Fibroblast of mammary gland (primary cell): ENCODE results near the gene MCOLN1.
A peak's percentile ranks its signal among the peaks of the same experiment; 100 is the strongest.

ENCODE experiments used
- DNase-seq: peaks from one replicate; pipeline ENCODE4 v3.0.0-alpha.2; 2010; ENCODE audit warnings: low read depth
- H3K4me3 ChIP-seq: 2 replicates; pipeline ENCODE4 v1.5.1; 2011; ENCODE audit warnings: low read depth, mild to moderate bottlenecking, low read length, moderate library complexity; ENCODE audit not compliant: control insufficient read depth
- CTCF ChIP-seq: conservative IDR thresholded peaks from 2 replicates; pipeline ENCODE4 v1.5.1; 2011; ENCODE audit warnings: low read depth, low read length, inconsistent platforms; ENCODE audit not compliant: control insufficient read depth, insufficient read depth

MCOLN1 gene

DNA sequence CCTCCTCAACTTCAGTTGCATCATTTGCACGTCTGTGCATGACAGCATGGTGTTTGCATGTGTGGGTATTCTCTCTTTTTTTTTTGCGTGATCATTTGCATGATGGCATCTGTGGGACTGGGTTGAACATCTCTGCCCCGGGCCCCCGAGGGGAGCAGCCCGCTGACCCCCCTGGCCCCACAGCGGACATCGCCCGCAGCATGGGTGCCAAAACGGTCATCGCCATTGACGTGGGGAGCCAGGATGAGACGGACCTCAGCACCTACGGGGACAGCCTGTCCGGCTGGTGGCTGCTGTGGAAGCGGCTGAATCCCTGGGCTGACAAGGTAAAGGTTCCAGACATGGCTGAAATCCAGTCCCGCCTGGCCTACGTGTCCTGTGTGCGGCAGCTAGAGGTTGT, 36.2 kb downstream of the MCOLN1 start:
- no peak for TF ChIP-seq CTCF
- no peak overlapping the region for H3K4me3 ChIP-seq
- no peak for DNase-seq

GRCh38 chr19:7559102-7559501, 36.7 kb downstream of the MCOLN1 start:
- TF ChIP-seq CTCF: no peak
- DNase-seq: peak; percentile 22
- no peak overlapping the region for H3K4me3 ChIP-seq

DNA sequence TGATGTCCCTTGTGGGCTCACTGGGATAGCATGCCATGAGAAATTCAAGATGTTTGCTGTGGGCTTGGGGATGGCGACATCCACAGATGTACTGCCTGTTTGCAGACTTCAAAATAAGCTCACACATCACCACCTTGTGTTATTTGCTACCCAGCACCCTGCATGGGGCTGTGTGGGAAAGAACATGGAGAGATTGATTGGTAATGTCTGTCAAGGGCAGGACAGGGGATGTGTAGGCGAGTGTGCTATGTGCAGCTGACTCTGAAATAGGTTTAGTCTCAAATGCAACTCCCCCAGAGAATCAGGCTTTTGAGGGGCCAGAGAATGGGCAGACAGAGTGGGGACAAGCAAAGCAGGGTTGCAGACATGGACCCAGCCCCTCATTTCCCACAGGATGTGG, 37.8 kb downstream of the MCOLN1 start:
- no peak for TF ChIP-seq CTCF
- H3K4me3 ChIP-seq: no peak overlapping the region
- no peak for DNase-seq

GRCh38 chr19:7561325-7561724, 38.9 kb downstream of the MCOLN1 start:
- no peak overlapping the region for H3K4me3 ChIP-seq
- TF ChIP-seq CTCF: no peak
- no peak for DNase-seq

GRCh38 chr19:7562646-7563393, 40.4 kb downstream of the MCOLN1 start:
- no peak overlapping the region for H3K4me3 ChIP-seq
- no peak for TF ChIP-seq CTCF
- DNase-seq: no peak

- TF ChIP-seq CTCF: no peak
- no peak overlapping the region for H3K4me3 ChIP-seq
- no peak for DNase-seq
These were observed 42.4 kb downstream of the MCOLN1 start for GRCh38 chr19:7564866-7565265.

DNA sequence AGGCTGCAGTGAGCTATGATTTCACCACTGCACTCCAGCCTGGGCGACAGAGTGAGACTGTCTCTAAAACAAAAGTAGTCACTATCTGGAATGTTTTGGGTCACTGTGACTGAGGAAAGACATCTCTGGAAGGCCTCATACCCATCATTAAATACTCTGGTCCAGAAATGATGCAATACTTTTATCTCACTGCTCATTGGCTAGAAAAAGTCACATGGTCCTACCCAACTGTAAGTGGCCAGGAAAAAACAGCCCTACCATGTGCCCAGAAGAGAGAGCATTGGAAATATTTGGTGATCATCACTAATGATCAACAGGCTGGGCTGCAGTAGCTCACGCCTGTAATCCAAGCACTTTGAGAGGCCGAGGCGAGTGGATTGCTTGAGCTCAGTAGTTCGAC, 42.9 kb downstream of the MCOLN1 start:
- no peak for TF ChIP-seq CTCF
- H3K4me3 ChIP-seq: no peak overlapping the region
- no peak for DNase-seq
